Heart left ventricle (tissue), 13 donors: Measurements from ENCODE around the gene TNFRSF14.
"Not testable (repeated sequence)": the region's sequence is repeated elsewhere in the genome, so short reads cannot be mapped to it uniquely, and the experiment has no call there.

ENCODE experiments used
- CTCF ChIP-seq, 12 donors: fragments of 200-600 bp; sonication (generic) in 4 of 12; IDR thresholded peaks; one replicate each; pipeline versions ENCODE4 v1.5.0 to v1.8.0; 2018 to 2022; ENCODE audit warnings: antibody characterized with exemption in 12 of 12, mild to moderate bottlenecking in 5 of 12
- POLR2A ChIP-seq, 2 donors: fragments of 450-650 bp; IDR thresholded peaks; one replicate each; pipeline ENCODE4 v1.6.1; 2017; ENCODE audit warnings: antibody characterized with exemption in 2 of 2, mild to moderate bottlenecking in 2 of 2, moderate library complexity in 2 of 2
- donor health status: ischemic (EF 13 %, LVEDD 7.1; RV severe dilation, severe dysfunction).
- donor health status: DM: no; HTN: yes; CAD: no.
- donor health status: DM: no; HTN: no; CAD: no.
- donor health status: ischemic (EF 25% LVEDD 6.9; RV normal size, moderate dysfunction).
- donor health status: ischemic (EF 25% LVEDD 5.7; RV mildly dilated, moderate dysfunction).
- donor health status: ischemic (EF 35%, LVEDD 5.7; RV mildly dilated, moderate dysfunction).
- donor health status: nonischemic (EF 11% LVEDD 7.7; RV severe dilation, severe dysfunction).
- donor health status: DM: yes; HTN: yes; CAD: no.
- donor health status: PGD.
- donor health status: ischemic (EF 29% LVEDD 5.4; RV normal size, mild dysfunction).
- donor health status: nonischemic (EF 23%, LVEDD 6.1; RV moderate dilation, normal function).

GRCh38 chr1:2569703-2570102 is 13.5 kb downstream of the TNFRSF14 start:
- not testable (repeated sequence) for TF ChIP-seq CTCF, POLR2A (IDR thresholded peaks at IDR 0.05)
